ENCODE measurements around the gene NFATC1. TPM values are rescaled to one million over a fixed set of nuclear protein-coding genes. Genes with fewer than 3 reads are reported as not detected.

Gene NFATC1
- total RNA-seq, 2 donors from 2014 or later = 5.2 to 5.9 TPM

DNA sequence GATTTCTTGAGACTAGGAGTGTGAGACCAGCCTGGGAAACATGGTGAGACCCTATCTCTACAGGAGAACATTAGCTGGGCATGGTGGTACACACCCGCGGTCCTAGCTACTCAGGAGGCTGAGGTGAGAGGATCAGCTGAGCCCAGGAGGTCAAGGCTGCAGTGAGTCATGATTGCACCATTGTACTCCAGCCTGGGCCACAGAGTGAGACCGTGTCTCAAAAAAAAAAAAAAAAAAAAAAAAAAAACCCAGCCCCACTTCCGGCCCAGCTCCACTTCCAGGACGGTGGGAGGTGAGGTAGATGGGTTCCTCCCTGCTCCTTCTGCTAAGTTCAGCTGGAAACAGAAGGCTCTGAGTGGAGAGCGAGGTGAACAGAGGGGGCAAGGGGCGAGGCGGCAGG is 41.4 kb upstream of the NFATC1 start:
- WGBS, 2 donors = 95 to 99% methylated on average over 8 of the region's 8 CpGs
- ATAC-seq (no peak), DNase-seq (no peak)
- intact Hi-C loops (cut with DNase I) = no loop called here
- Histone ChIP-seq H3K27ac (no peak overlapping the region), H3K4me1 (no peaks in the 10 kb centered on the region), H3K9me3 (no peaks in the 10 kb centered on the region), H3K36me3 (replicated peaks in 1 of 2; ENCODE audit: insufficient read depth in 1 of 2, low read depth in 2 of 2) (peaks cover 0 to 2% of the 10 kb centered on the region in 2 donors), H3K27me3 (no peaks in the 10 kb centered on the region), H3K4me3 (no peak overlapping the region)
- TF ChIP-seq POLR2A (IDR thresholded peaks at IDR 0.05) = no peak
- TF ChIP-seq, protein P1, sequence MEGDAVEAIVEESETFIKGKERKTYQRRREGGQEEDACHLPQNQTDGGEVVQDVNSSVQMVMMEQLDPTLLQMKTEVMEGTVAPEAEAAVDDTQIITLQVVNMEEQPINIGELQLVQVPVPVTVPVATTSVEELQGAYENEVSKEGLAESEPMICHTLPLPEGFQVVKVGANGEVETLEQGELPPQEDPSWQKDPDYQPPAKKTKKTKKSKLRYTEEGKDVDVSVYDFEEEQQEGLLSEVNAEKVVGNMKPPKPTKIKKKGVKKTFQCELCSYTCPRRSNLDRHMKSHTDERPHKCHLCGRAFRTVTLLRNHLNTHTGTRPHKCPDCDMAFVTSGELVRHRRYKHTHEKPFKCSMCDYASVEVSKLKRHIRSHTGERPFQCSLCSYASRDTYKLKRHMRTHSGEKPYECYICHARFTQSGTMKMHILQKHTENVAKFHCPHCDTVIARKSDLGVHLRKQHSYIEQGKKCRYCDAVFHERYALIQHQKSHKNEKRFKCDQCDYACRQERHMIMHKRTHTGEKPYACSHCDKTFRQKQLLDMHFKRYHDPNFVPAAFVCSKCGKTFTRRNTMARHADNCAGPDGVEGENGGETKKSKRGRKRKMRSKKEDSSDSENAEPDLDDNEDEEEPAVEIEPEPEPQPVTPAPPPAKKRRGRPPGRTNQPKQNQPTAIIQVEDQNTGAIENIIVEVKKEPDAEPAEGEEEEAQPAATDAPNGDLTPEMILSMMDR (IDR thresholded peaks at IDR 0.05) = no peak

DNA sequence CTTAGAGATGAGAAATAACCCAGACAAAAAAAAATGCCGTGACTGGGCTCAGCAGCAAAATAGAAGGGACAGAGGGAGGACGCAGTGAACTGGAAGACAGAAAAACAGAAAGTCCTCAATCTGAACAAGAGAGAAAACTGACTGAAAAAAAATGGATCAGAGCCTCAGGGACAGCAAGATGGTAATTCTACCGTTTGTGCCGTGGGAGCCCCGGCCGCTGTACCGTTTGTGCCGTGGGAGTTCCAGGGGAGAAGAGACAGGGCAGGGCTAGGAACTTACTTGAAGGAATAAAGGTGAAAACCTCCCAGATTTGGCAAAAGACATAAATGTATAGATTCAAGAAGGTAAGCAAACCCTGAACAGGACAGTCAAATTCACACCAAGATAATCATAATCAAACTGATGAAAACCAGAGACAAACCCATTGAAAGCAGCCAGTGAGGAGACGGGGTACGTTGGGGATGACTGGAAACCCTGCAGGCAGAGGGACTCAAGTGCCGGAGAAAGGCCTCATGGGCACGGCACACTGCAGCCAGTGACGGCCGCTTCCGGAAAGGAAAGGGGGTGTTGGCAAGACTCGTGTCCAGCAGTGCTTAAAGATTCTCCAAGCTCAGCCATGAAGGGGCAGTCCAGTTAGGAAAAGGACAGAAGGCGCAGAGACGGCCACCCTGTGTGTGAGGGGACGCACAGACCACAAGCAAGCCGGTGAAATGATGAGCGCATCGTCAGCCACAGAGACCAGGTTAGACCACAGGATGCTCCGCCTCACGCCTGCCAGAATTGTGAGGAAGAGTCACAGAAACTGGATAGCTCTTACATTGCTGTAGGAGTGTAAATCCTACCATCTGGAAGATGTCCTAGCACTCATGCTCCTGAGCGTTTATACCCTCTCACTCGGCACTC is 40.0 kb upstream of the NFATC1 start:
- H3K27ac ChIP-seq = no peak overlapping the region

DNA sequence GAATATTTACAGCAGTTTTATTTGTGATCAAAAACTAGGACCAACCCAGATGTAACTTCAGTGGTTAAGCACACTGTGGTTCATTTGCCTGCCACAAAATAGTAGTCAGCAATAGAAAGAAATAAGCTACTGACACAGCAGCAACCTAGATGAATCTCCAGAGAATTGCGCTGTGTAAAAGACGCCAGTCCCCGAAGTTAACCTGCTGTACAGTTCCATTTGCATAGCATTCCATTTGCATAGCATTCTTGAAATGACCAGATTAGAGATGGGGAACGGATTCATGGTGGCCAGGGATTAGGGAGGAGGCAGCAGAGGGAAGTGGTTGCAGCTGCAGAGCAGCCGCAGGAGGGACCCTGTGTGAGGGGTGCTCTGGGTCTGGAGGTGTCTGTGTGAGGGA is 39.3 kb upstream of the NFATC1 start:
- Histone ChIP-seq H3K9me3 (no peaks in the 10 kb centered on the region), H3K36me3 (replicated peaks in 1 of 2; ENCODE audit: insufficient read depth in 1 of 2, low read depth in 2 of 2) (peaks cover 0 to 2% of the 10 kb centered on the region in 2 donors), H3K27me3 (no peaks in the 10 kb centered on the region), H3K4me3 (no peak overlapping the region), H3K4me1 (no peaks in the 10 kb centered on the region), H3K27ac (no peak overlapping the region)
- TF ChIP-seq, protein P1 (IDR thresholded peaks at IDR 0.05) = no peak
- TF ChIP-seq POLR2A (IDR thresholded peaks at IDR 0.05) = no peak
- ATAC-seq (no peak), DNase-seq (no peak)
- intact Hi-C loops (cut with DNase I) = no loop called here
- 87 to 93% methylated on average over 5 of the region's 5 CpGs for WGBS, 2 donors

More for the DNA sequence above, 40.0 kb upstream of the NFATC1 start:
- DNase-seq = no peak
- intact Hi-C loops (cut with DNase I) = no loop called here
- WGBS, 2 donors = 92 to 94% methylated on average over 26 of the region's 26 CpGs
- Histone ChIP-seq H3K36me3 (replicated peaks in 1 of 2; ENCODE audit: insufficient read depth in 1 of 2, low read depth in 2 of 2) (peaks cover 0 to 2% of the 10 kb centered on the region in 2 donors), H3K4me3 (no peak overlapping the region), H3K27me3 (no peaks in the 10 kb centered on the region), H3K4me1 (no peaks in the 10 kb centered on the region), H3K9me3 (no peaks in the 10 kb centered on the region)
- no peak for ATAC-seq
- TF ChIP-seq, protein P1 (IDR thresholded peaks at IDR 0.05) = no peak
- no peak for TF ChIP-seq POLR2A (IDR thresholded peaks at IDR 0.05)

DNA sequence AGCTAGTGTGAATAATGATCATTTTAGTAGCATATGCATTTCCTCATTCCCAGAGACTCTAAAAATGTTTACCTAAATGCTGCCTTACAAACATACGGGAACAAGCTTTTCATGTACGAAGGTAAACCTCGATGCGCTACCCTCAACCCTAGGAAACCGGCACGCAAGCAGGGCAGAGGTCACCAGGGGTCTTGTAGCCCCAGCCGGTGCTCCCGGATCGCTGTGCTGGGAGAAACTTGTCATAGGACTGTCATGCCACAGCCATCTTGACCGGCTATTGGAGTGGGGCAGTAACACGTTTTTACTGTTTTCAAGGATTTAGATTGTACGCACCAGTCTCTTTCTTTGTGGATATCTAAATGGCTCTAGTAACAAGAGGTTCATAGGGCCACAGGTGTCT is 34.8 kb upstream of the NFATC1 start:
- DNase-seq = no peak
- intact Hi-C loops (cut with DNase I) = no loop called here

More for the DNA sequence above, 34.8 kb upstream of the NFATC1 start:
- H3K4me3 ChIP-seq = no peak overlapping the region
- no peak overlapping the region for H3K27ac ChIP-seq
- H3K36me3 ChIP-seq (replicated peaks in 1 of 2; ENCODE audit: insufficient read depth in 1 of 2, low read depth in 2 of 2) = peaks cover 0 to 9% of the 10 kb centered on the region in 2 donors
- no peak for ATAC-seq
- no peak for TF ChIP-seq POLR2A (IDR thresholded peaks at IDR 0.05)
- TF ChIP-seq, protein P1 (IDR thresholded peaks at IDR 0.05) = no peak
- no peaks in the 10 kb centered on the region for H3K4me1 ChIP-seq
- WGBS, 2 donors = 91 to 94% methylated on average over 12 of the region's 12 CpGs
- no peaks in the 10 kb centered on the region for H3K9me3 ChIP-seq
- H3K27me3 ChIP-seq = no peaks in the 10 kb centered on the region
